HG03432 (cell line): ENCODE data around the gene MCM3.

Experiments used
- ATAC-seq: cut with Tn5 transposase; IDR thresholded peaks from one replicate; pipeline ENCODE4 v1.9.1; 2021; ENCODE audit warnings: mild to moderate bottlenecking, moderate library complexity; ENCODE audit not compliant: unreplicated experiment

MCM3 gene

DNA sequence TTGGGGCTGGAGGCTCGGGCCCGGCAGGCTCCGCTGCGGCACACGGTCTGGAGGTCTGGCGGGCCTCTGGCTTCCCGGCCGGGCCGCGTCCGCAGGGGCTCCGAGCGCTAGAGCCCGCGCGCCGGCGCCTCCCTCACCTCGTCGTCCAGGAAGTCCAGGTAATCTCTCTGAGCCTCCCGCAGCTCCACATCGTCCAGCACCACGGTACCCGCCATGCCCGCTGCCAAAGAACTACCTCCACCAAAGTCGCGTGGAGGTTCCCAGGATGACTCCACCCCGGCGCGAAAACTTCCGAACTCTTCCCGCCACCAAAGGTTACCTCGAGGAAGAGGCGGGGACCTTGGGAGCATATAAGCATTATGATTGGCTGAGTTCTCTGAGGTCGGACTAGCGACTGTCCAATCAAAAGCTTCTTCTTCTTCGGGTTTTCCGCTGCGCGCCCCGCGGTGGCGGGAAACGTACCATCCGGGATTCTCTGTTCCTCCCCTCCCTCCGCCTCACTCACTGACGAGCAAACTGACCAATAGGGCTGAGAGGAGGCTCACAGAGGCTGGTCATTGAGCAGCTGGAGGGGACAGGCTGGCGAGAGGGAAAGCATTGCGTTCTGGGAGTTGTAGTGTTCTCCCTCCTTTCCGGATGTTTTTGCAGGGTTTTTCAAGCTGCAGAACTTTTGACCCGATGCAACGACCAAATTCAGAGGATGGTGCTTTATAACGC is at the start of gene MCM3:
Gene MCM3 (minus strand): TSS at position 283 of the 717 bp plus-strand sequence. CDS start 68 bp downstream, at position 215.
- peak; percentile 97 for ATAC-seq

DNA sequence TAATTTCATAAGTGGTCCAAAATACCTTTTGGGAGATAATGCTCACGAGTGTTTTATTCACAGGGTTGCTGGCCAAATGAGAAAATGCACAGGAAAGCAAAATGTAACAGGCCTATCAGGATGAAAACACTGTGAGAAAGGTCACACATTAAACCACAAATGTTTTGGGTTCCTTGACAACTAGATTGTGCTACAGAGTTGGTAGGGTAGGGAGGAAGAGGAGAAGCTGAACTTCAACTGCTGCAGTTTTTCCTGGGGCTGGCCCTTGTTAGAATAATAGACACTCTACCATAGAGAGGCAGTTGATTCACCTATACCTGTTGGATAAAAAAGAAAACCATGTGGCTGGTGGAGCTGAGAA is 49.3 kb upstream of the MCM3 start:
- ATAC-seq = peak; percentile 51

DNA sequence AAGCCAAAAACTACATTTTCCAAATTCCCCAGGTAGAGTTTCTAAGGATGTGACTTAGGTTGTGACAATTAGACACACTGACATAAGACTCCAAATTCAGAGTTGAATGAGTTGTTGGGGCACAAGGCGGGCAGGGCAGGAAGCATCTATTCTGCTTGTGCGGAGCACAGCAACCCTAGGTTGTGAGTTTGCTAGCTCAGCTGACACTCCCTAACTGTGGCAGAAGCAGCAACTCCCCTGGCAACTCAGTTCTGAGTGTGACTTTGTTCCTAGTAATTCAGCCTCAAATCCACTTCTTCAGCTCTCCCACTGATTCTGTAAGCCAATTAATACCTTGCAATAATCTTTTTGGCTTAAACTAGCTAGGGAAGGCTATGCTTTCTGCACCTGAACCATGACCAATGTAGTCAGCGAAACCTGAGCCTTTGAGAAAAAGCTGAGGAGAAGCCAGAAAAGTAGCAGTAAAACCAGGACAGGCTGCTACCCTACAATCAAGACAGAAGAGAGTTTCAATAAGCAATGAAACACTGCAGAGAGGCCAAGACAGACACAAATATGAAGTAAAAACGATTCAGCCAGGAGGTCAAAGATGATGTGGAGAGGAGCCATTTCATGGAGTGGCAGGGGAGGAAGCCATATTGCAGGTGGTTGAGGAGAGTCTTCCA is 47.4 kb upstream of the MCM3 start:
- ATAC-seq = no peak

DNA sequence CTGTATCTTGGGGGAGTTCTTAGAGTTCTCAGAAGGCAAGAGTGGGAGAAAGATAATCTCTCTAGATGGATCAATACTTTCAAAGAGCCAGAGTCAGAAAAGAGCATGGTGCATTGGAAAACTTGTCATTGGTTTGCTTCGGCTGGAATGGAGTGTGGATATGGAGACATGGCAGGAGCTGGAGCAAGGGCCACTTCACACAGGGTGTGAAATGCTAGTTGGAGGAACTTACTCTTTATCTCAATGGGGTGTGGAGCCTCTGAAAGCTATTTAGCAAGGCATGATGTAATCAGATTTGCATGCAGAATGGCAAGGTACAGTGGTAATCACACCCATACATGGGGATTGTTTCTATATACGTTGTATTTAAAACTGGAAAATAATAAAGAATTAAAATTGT is 45.9 kb upstream of the MCM3 start:
- ATAC-seq = peak; percentile 42

DNA sequence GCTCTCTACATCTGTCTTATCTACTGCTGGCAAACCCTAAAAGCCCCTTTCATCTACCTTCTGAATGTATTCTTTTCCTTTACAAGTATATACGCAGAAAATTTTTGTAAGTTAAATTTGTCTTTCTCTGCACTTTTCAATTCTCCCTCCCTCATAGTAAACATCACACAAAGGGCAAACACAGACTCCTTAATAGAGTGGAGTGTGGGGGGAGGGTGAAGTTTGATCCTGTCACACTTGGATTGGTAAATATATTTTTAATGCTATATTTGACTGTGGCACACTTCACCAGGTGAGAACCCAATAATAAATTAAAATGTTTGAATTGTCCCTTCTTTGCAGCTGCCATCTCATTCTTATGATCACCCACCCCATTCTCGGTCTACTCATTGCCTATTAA is 44.2 kb upstream of the MCM3 start:
- no peak for ATAC-seq

DNA sequence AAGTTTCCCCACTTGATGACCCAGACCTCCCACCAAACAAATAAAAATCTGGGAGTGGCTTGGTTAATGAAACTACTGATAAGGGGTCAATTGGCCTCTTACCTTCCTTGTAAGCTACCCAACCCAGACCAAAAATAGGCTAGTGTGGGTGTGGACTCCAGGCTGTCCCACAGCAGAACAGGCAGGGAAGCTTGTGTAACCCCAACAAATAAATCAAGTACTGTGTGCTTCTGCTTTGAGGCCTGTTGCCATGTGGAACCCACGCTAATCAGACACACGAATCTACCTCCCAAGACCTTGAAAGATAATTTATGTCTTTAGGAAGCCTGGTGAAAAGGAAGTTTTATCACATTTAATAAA is 43.7 kb upstream of the MCM3 start:
- ATAC-seq = no peak

DNA sequence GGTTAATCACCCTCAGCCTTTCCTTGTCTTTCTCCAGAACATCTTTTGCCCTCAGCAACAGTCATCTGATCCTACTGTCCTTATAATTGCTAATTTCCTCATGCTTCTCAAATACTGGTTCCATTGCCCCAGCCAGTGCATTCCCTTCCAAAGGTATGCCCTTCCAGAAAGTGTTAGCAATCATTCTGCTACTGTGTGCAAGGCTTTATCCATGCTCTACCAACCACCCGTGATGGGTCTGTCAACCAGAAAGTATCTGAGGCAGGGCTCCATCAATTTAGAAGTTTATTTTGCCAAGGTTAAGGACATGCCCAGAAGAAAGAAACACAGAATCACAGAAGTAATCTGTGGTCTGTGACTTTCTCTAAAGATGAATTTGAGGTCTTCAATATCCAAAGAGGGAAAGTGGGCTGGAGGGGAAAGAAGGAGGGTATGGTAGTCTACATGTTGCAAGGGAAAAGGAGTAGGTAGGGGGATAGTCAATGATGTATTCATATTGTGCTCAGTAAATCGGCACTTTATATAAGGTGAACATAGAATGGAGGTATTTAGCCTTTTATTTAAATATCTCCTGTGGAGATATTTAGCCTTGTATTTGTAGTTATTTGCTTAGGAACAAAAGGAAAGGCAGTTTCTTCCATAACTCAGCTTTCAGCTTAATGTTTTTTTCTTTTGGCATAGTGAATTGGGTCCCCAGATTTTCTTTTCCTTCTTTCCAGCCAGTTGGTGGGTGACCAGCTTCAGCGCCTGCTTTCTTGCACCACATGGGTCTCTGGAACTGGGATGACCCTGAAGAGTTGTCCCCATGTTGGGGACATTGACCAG is 42.2 kb upstream of the MCM3 start:
- ATAC-seq = no peak

DNA sequence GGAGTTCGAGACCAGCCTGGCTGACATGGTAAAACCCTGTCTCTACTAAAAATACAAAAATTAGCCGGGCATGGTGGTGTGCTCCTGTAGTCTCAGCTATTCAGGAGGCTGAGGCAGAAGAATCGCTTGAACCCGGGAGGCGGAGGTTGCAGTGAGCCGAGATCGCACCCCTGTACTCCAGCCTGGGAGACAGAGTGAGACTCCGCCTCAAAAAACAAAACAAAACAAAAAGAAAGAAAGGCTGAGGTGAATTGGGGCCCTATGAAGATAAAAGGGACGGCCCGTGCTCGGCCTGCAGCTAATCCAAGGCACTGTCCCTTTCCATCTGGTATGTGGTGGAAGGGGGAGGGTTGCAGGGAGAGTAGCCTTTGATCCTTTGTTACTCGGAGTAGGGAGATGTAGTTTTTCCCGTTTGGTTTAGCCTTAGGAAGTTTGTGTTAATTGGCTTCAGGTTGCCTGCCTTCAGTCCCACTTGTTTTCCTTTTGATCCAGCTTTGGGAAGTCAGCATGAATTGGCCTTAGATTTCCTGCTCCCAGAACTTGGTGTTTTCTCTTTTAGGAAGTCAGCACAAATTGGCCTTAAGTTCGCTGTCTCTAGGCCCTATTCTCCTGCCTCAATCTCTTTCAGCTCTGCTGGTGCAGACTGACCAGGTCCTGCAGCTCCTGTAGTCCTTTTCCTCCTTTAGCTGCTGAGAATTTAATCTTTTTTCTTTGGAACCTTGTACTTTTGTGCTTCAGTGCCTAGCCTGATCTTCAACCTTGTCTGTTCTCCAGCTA is 41.3 kb upstream of the MCM3 start:
- no peak for ATAC-seq

DNA sequence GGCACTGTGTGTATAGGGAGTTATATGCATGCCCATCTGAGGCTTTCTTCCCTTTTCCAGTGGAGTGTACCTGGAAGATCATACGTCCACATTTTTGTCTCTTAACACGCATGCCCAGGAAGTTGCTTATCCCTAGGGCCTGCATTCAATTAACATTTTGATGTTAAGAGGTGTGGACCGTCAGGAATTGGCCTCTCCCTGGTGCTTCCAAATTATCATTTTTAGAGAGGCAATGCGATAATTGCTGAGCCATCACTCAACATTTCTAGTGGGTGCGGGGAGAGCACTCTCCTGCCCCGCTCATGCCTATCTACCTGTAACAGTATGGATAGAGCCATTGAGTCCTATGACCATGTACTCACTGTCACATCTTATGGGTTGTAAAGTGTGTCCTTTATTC is 39.6 kb upstream of the MCM3 start:
- ATAC-seq = no peak

DNA sequence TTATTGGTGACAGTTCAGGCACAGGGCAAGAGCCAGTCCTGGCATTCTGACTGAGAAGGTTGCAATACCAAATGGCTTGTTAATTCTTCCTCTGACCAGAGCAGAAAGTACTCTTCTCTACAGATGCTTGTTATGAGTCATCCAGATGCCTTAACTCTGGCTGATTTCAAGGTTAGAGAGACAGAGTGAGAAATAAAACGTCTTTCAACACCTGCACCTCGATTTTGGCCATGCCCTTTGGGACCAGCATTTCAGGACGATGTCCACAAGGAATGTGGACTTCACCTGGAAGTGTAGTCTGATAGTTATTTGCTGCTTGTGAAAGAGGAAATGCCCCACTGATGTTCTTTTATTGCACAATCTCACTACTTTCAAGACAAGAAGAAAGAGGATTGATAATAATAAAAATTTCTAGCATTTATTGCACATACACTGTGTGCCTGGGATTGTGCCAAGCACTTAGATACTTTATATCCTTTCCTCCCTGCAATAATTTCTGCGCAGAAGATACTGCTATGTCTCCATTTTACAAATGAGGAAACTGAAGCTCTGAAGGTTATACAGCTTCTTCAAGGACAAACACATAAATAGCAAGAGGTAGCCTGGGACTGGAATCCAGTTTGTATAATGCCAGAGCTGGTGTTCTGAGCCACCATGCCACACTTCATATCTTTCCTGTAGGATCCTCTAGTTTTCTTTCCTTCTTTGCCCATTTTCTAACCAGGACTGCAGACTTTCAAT is 33.5 kb upstream of the MCM3 start:
- peak; percentile 99 for ATAC-seq

DNA sequence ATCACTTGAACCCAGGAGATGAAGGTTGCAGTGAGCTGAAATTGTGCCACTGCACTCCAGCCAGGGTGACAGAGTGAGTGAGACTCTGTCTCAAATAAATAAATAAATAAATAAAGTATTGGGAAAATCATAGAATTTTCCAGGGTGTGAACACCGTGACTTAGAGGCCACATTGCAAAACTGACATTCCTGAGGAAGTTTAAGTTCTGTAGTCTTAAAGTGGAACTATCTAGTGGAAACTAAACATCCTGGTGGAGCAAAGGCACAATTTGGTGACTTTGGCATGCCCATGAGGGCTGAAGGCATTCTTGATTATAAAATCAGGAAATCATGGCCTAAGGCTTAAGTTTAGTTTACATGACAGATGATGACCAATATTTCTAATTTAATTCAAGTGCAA is 32.7 kb upstream of the MCM3 start:
- ATAC-seq = no peak

DNA sequence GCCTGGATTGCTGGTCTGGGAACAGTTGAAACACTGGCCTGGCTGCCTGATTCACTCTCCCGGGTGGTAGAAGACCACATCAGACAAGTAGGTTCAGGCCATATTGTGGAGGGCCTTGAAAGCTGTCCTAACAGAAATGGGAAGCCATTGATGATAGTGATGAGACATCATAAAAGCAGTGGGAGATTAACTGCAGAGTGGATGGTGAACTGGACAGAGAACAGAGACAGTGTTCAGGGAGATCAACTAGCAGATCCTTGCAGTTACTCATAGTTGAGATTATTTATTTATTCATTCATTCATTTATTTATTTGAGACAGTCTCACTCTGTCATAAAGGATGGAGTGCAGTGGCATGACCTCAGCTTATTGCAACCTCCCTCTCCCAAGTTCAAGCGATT is 30.2 kb upstream of the MCM3 start:
- ATAC-seq = no peak

DNA sequence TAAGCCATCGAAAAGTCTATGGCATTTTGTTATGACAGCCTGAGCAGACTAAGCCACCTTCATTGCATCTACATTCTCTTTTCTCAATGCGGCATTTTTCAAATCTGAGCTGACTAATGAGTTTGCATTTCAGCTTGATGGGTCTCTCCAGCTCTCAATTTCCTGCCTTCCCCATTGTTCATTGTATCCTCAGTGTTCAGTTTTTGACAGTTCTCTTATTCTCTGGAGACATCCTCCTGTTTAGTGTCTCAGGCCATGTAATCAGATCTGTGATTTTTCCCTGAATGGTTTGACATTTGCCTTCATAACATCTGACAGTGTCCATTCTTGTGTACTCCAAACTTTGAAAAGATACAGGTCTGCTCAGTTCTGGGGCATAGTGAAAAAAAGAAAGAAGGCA is 27.9 kb upstream of the MCM3 start:
- no peak for ATAC-seq

DNA sequence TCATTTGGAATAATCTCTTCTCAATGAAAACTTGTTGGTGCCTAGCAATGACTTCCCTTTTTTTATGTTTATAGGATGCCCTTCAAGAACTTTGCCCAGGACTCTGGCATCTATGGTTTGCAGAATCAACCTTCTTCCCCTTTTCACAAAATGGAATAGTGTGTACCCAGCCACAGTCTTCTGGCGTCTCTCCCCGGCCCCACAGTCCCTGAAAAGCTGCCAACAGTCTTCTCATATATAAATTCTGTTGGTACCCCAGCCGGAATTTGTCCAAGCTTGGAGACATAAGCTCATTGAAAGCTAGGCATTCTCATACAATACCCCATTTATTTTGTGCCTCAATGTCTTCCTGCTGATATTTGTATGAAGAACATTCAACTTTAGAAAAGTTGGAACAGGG is 26.4 kb upstream of the MCM3 start:
- no peak for ATAC-seq

DNA sequence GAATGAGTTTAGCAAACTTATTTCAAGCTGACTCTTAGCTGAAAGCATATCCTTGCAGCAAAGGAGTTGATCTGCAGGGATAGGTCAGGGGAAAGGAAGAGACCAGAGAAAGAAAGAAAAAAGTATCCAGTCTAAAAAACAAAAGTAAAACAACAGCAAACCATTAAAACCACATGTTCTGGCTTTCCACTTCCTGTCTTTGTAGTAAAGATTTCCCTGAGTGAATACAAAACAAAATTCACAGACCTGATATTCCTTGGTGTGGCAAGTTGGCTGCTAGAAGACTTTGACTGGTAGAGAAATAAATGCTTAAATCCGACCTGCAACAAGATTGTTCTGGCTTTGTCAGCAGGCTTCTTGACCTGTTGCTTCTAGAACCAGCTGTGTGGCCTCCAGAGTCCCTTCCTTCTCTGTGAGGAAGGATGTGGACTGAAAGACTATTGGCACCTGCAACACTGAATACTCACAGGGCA is 23.4 kb upstream of the MCM3 start:
- peak; percentile 26 for ATAC-seq

DNA sequence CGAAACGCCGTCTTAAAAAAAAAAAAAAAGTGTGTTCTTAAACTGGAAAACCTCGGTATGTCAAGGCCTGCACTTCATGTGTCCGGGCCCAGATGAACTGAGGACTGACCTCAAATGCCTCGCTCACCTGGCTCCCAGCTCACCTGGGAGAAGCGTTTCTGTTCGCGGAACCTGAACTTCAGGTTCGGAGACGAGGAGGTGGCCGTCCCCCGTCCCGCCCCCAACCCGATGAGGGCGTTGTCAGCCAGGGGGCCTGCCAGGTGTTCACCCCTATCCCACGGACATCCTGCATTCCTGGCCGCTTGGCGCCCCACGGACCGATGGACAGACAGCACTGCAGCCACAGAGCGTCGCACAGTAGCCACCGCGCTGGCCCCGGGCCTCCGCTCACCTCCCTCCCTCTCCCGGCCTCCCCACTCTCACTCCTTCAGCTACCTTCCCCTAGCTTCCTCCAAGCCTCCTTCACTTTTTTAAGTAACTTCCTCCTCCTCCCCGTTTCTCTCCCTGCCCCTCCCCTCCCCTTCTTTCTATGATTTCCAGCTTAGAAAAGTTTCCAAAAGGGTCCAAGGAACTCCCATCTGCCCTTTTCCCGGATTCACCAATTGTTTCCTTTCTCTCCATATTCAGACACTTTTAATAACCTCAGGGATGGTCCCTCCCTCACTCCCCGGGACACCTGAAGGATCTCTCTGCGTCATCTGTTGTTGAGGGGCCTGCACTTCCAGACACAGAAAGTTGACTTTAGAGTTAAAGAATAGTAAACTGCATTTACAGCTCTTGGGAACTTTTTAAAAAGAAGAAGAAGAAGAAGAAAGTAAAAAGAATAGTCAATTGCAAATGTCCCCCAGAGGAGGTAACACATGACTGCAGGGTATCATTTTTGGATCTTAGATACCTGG is 22.7 kb upstream of the MCM3 start:
- no peak for ATAC-seq

DNA sequence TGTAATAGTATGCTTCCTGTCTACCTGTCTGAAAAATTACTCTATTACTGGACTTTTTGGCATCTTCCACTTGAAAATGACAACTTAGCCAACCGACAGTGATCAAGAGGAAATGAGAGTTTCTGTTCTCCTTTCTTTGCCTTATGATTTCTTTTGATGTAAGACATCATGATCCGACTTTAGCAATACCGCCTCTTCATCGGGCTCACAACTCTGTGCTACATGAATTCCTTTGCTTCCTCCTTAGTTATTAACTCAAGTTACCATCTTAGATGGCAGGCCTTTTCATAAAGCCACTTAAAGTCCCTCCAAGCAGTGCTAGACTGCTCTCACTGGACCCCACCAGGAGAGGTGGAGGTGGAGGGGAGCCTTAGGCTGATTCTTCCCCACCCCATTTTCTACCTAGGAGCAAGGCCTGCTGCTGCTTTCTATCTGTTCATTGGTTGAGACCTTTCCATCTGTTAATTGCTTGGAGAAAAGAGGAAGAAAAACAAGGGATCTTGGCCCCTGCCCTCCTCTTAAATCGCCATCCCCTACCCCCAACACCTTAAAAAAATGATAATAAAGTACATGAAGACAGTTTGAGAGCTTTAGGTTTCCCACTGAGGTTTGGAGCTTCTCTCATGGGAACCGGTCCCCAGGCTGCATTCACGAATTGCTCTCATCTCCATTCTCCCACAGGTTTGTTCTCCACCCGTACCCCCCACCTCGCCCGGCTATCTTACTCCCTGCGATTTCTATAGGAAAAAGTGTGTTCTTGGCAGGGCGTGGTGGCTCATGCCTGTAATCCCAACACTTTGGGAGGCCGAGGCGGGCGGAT is 21.6 kb upstream of the MCM3 start:
- peak; percentile 81 for ATAC-seq

DNA sequence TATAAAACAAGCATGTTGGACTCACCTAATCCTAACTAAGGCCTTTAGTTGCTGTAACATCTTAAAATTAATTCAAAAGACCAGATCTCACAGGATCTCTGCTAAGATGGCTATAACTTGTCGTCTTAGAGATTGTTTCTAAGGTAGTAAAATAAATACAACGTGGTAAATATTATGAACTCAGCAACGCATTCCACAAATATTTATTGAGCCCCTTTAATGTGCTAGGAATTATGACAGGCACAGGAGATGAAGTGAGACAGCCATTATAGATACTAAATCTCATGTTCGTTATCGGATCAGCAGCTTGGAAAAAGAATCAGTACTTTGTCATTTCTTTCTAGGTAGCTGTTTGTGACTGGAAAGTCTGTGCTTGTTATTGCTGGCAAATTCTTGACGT is 20.9 kb upstream of the MCM3 start:
- peak; percentile 19 for ATAC-seq

DNA sequence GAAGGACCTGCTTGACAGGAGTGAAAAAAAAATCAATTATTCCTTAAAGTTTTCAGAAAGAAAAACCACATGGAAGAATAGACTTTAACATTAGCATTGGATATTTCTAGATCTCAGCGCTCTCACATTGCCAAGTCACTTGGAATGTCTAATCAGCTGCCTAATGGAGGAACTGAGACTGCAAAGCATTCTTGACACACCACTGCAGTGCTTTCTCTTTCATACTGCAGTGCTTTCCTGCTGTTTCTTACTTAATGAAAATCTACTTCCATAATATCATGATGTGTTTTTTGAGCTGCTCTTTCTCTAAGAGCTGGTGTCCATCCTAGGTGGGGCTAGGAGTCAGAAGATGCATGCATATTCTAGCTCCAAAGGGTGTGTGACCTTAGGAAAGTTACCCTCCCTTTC is 20.4 kb upstream of the MCM3 start:
- peak; percentile 56 for ATAC-seq
